NCI-H2029 (cell line): ENCODE data around the gene CACNG3.
A peak's percentile ranks its signal among the peaks of the same experiment; 100 is the strongest.
"Not testable (repeated sequence)": the region's sequence is repeated elsewhere in the genome, so short reads cannot be mapped to it uniquely, and the experiment has no call there.

Experiments
- DNase-seq: peaks from one replicate; lab custom pipeline; 2025; lab: John Stamatoyannopoulos, UW

CACNG3 gene

DNA sequence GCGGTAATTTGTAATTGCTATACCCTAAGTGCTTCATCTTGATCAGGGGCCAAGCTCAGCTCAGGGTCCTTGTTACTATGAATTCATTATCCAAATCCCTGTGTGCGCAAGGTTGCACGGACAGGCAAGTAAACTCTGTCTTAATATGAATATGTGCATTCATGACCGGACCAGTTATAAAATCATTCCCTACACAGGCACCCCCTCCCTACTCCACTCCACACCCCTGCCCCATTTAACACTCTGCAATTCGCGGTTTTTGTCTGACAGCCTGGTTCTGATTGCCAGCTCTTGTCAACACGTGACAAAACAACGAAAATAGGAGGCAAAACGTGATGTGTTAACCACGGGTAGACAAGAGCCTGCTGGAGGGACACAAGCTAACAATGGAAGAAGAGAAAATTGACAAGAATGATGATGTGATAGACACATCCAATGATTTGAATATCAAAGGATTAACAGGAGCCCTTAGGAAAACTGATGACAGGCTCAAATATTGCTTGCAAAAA is 76.5 kb downstream of the CACNG3 start:
- DNase-seq: no peak

DNA sequence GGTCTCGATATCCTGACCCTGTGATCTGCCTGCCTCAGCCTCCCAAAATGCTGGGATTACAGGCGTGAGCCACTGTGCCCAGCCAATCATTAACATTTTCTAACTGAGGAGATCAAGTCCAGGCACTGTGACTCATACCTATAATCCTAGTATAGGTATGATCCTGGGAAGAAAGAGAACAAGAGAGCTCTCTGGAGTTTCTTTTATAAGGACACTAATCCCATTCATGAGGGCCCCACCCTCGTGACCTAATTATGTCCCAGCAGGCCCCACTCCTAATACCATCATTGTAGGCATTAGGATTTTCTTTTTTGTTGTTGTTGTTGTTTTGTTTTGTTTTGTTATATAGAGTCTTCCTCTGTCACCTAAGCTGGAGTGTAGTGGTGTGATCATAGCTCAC is 80.4 kb downstream of the CACNG3 start:
- no peak for DNase-seq

DNA sequence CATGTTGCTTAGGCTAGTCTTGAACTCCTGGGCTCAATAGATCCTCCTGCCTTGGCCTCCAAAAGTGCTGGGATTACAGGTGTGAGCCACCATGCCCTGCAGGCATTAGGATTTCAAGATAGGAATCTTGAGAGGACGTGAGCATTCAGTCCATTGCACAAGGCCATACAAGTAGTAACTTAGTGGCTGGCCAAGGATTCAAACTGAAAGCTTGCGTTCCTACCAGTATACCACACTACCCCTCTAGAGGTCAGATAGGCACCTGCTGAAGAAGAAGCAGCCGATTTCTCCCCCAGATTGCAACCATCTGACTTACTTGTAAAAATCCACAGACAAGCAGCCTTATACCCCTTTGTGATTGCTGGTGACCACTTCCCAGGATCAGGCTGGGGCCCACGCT is 80.9 kb downstream of the CACNG3 start:
- no peak for DNase-seq

- not testable (repeated sequence) for DNase-seq
These were observed 87.7 kb downstream of the CACNG3 start for GRCh38 chr16:24343829-24344228.

DNA sequence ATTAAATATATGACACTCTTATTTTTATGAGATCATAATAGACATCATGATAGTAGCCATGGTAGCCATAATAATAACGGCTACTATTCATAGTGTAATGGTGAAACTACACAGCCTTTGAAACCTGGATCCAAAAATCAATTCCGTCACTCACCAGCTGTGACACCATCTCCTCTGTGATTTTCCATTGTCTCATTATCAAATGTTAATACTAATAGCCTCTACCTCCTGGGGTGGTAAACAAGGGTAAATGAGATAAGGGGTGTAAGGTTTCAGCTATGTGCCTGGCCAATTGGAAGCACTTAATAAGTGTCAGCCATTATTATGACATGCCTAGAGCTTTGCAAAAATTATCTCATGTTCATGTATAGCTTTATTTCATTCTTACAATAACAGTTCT is 88.6 kb downstream of the CACNG3 start:
- DNase-seq: no peak

GRCh38 chr16:24345704-24346103 is 89.6 kb downstream of the CACNG3 start:
- no peak for DNase-seq

GRCh38 chr16:24346734-24347133 is 90.6 kb downstream of the CACNG3 start:
- no peak for DNase-seq

DNA sequence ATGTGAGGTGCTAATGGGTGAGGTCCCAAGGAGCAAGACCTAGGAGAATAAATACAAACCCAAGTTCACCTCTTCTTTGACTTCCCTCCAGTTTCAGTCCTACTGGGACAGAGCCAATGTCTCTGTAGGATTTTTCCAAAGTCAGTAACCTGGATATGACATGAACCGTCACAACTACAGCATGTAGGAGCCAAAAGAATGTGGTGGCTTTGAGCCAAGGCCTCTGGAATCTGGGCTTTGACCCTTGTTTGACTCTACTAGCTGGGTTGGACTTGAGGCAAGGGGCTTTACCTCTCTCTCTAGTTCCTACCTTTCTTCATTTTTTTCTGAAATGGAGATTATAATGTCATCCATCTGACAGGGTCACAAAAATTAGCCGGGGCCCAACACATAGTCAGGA is 91.4 kb downstream of the CACNG3 start:
- DNase-seq: no peak

DNA sequence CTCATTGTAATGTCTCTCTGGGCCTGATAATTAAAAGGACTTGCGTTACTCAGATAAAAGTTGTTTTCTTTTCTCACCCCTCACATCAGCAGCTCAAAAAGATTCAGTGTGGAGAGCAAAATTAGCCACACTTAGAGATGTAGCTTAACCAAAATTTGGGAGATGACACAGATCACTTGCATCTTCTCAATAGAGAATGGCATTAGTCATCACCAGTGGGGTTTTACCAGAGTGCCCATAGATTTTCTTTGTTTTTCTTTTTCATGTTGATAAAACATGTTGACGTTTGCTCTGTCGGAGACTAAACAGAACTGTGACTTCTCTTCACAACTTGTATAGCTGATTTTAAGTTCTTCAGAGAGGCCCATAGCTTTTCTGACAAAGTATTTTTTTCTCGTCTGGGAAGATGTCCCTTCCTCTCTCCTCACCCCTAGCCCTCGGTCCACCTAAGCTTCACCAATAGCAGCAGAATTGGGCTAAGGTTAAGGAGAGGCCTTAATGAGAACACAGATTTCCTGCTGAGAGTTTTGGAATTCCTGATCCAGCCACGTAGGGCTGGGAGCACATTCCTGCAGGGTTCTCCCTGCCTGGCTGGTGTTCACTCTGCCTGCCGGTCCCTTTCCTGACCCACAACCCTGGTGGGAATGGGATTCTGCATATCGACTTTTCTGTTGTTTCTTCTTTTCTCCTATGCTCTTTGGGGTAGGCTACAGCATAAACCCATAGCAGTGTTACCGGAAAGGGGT is 92.6 kb downstream of the CACNG3 start:
- no peak for DNase-seq

GRCh38 chr16:24349320-24349719 is 93.2 kb downstream of the CACNG3 start:
- DNase-seq: no peak

GRCh38 chr16:24352746-24353145 is 96.6 kb downstream of the CACNG3 start:
- DNase-seq: no peak

GRCh38 chr16:24353622-24354021 is 97.5 kb downstream of the CACNG3 start:
- DNase-seq: no peak

DNA sequence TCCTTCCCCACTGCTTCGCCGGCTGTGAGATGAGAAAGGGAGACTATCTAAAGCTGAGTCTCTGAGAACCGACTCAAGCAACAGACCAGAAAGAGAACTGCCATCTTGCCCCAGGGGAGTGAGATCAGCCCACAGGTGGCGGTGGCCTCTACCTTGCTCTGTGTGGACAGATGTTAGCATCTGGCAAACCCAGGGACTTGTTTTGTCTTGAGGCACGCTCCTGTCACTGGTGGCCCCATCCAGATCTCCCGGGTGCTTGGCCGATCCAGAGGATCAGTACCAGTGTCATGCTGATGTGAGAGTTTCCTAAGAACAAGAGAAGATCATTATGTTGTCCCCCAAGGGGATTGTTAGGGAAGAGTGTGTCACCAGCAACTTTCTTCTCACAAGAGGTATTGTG is 101.4 kb downstream of the CACNG3 start:
- no peak for DNase-seq

DNA sequence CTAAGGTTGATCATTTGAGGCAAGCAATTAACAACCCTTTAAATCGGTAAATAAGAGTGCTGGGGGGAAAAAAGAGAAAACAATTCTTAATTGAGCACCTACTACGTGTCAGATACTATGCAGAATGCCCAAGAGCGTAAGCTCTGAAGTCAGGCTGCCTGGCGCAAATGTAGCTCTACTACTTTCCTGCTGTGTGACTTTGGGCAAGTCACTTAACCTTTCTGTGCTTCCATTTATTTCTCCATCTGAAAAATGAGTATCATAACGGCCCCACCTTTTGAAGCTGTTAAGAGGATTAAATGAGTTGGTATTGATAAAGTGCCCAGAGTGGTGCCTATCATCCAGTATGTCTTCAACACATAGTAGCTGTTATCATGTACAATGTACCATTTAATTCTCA is 102.0 kb downstream of the CACNG3 start:
- DNase-seq: no peak

GRCh38 chr16:24359490-24359889 is 103.4 kb downstream of the CACNG3 start:
- DNase-seq: no peak

GRCh38 chr16:24360936-24361335 is 104.8 kb downstream of the CACNG3 start:
- no peak for DNase-seq

DNA sequence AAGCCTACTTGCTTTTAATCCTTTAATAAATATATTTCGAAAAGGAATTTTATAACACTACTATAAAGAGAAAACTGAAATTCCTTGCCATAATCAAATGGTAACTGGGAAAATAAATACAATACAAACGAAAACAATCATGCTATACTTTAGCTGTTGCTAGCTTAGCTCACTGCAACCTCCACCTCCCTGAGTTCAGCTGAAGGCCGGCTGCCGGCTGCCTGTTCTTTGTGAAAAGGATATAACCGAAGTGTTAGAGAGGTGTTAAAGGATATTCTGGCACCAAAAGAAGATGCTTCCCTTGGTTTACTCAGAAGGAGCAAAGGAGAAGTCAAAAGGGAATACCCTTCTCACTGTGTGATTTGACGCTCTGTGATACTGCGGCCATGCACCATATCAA is 108.5 kb downstream of the CACNG3 start:
- no peak for DNase-seq

DNA sequence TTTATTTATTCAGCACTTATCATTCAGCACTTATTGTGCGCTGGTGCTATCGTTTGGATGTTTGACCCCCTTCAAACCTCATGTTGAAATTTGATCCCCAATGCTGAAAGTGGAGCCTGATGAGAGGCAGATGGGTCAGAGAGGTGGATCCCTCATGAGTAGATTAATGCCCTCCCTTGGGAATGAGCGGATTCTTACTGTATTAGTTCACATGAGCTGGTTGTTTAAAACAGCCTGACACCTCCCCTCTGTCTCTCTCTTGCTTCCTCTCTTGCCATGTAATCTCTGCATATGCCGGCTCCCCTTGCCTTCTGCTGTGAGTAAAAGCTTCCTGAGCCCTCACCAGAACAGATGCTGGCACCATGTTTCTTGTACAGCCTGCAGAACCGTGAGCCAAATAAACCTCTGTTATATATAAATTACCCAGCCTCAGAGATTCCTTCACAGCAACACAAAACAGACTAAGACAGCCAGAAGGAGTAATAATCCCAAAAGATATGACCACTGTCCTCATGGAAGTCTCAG is 111.1 kb downstream of the CACNG3 start:
- DNase-seq: peak; percentile 52

DNA sequence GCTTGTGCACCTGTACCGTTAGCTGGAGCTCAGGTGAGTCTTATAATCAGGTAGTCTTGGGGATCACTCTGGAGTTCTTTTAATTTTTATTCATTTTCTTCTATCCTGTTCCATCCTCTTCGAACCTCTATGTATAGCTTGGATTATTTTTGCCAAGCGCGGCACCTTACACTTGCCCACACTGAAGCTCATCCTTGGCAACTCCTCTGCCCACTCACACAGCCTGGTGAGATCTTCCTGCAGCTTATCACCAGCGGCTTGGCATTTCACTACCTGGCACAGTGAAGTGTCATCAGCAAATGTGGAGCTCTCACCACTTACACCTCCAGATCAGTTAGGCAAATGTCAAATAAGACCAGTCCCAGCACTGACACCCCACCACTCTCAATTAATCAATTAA is 116.7 kb downstream of the CACNG3 start:
- DNase-seq: no peak

- DNase-seq: no peak
These were observed 122.9 kb downstream of the CACNG3 start for GRCh38 chr16:24378999-24379398.

GRCh38 chr16:24381470-24382118 is 125.5 kb downstream of the CACNG3 start:
- no peak for DNase-seq

DNA sequence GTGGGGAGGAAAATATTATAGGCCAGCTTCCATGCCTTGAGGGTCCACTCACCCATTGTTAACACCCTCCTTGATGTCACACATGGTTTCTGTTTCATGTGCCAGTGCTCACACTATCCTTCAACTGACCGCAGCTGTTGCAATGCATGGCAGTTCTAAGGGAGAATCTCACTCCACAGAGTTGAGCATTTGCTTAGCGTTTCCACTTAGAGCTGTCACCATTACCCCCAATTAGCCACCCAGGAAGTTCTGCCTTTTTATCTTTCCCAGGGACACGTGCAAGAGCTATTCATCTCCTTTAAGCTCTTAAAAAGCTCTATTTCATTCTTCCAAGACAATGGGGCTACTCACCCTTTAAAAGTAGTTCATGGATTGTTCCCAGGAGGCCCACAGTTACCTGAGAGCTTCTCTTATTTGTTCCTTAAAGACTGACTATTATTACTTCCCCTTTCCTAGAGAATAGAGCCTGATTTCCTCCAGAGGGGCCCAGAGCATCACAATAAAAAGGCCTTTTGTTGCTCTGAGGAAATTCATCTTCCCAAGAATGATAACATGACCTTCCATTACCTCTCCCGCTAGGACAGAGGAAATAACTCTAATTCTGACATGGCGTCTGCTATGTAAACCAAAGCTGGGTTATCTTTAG is 126.8 kb downstream of the CACNG3 start:
- DNase-seq: no peak

GRCh38 chr16:24394341-24394740 is 138.2 kb downstream of the CACNG3 start:
- DNase-seq: no peak
